HEK293 (cell line): ENCODE data around the gene SPTSSB.

Source experiments
- CTCF ChIA-PET: fragments of 350-600 bp; formaldehyde crosslinking; extraction: SDS; loops from one replicate; lab custom pipeline; 2021; ENCODE audit warnings: antibody characterized with exemption; lab: Yijun Ruan, JAX
- POLR2A ChIA-PET: fragments of 300-600 bp; formaldehyde crosslinking; extraction: SDS; loops from one replicate; lab custom pipeline; 2020; ENCODE audit warnings: antibody characterized with exemption, inconsistent platforms; lab: Yijun Ruan, JAX
- H3K27ac ChIP-seq: fragments of 200-500 bp; sonication (Bioruptor generic); 2 replicates; pipeline ENCODE4 v1.5.1; 2014; ENCODE audit warnings: low read depth, low read length, control low read depth, inconsistent platforms; ENCODE audit errors: extremely low read depth
- H3K36me3 ChIP-seq, 2 experiments: fragments of 200-500 bp in 1 of 2; sonication (Bioruptor generic) in 1 of 2; 1 replicate in 1 of 2; 2 replicates in 1 of 2; pipeline ENCODE4 v1.5.1; 2014 to 2017; ENCODE audit warnings: inconsistent platforms in 2 of 2, low read length in 2 of 2; ENCODE audit not compliant: control insufficient read depth in 2 of 2, insufficient read depth in 1 of 2
- H3K4me1 ChIP-seq: fragments of 200-500 bp; sonication (Bioruptor generic); 2 replicates; pipeline ENCODE4 v1.5.1; 2014; ENCODE audit warnings: mild to moderate bottlenecking, low read length, inconsistent platforms; ENCODE audit not compliant: control insufficient read depth, insufficient read depth
- H3K4me3 ChIP-seq: 2 replicates; pipeline ENCODE4 v1.5.1; 2011; ENCODE audit warnings: low read depth, mild to moderate bottlenecking, control low read depth, low read length, moderate library complexity
- H3K9me3 ChIP-seq: fragments of 200-500 bp; sonication (Bioruptor generic); 2 replicates; pipeline ENCODE4 v1.5.1; 2014; ENCODE audit warnings: low read depth, low read length, inconsistent platforms; ENCODE audit not compliant: control insufficient read depth, insufficient read depth
- EGR2 ChIP-seq: fragments of 450-650 bp; formaldehyde crosslinking; IDR thresholded peaks from 2 replicates; pipeline ENCODE4 v1.5.1; 2016; ENCODE audit warnings: low read depth, missing biosample characterization, missing genetic modification characterization
- KLF8 ChIP-seq: fragments of 450-650 bp; formaldehyde crosslinking; IDR thresholded peaks from 2 replicates; pipeline ENCODE4 v1.5.1; 2016; ENCODE audit warnings: missing biosample characterization, missing genetic modification characterization
- MZF1 ChIP-seq: fragments of 450-650 bp; formaldehyde crosslinking; IDR thresholded peaks from 2 replicates; pipeline ENCODE4 v1.5.1; 2017; ENCODE audit warnings: missing biosample characterization, missing genetic modification characterization, borderline replicate concordance
- OSR2 ChIP-seq: fragments of 450-650 bp; formaldehyde crosslinking; IDR thresholded peaks from 2 replicates; pipeline ENCODE4 v1.5.1; 2016; ENCODE audit warnings: missing biosample characterization, missing genetic modification characterization
- PRDM1 ChIP-seq: fragments of 450-650 bp; formaldehyde crosslinking; IDR thresholded peaks from 2 replicates; pipeline ENCODE4; 2016; ENCODE audit warnings: missing biosample characterization, missing genetic modification characterization
- ZEB2 ChIP-seq: fragments of 450-650 bp; formaldehyde crosslinking; IDR thresholded peaks from 2 replicates; pipeline ENCODE4 v1.5.1; 2016; ENCODE audit warnings: missing biosample characterization, missing genetic modification characterization
- ZNF10 ChIP-seq: fragments of 450-650 bp; formaldehyde crosslinking; IDR thresholded peaks from 2 replicates; pipeline ENCODE4 v1.5.1; 2017; ENCODE audit warnings: missing biosample characterization, missing genetic modification characterization
- ZNF2 ChIP-seq: fragments of 450-650 bp; formaldehyde crosslinking; IDR thresholded peaks from 2 replicates; pipeline ENCODE4 v1.5.1; 2016; ENCODE audit warnings: missing biosample characterization, missing genetic modification characterization
- ZNF292 ChIP-seq: fragments of 450-650 bp; formaldehyde crosslinking; IDR thresholded peaks from 2 replicates; pipeline ENCODE4 v1.5.1; 2016; ENCODE audit warnings: low read depth, missing biosample characterization, missing genetic modification characterization, borderline replicate concordance
- ZNF366 ChIP-seq: fragments of 450-650 bp; formaldehyde crosslinking; conservative IDR thresholded peaks from 2 replicates; pipeline ENCODE4 v1.5.1; 2016; ENCODE audit warnings: missing biosample characterization, missing genetic modification characterization
- ZNF394 ChIP-seq: fragments of 450-650 bp; formaldehyde crosslinking; IDR thresholded peaks from 2 replicates; pipeline ENCODE4 v1.5.1; 2016; ENCODE audit warnings: missing biosample characterization, missing genetic modification characterization, mild to moderate bottlenecking, moderate library complexity, borderline replicate concordance
- ZNF416 ChIP-seq: fragments of 450-650 bp; formaldehyde crosslinking; IDR thresholded peaks from 2 replicates; pipeline ENCODE4 v1.5.1; 2016; ENCODE audit warnings: missing biosample characterization, missing genetic modification characterization
- ZNF558 ChIP-seq: fragments of 450-650 bp; formaldehyde crosslinking; IDR thresholded peaks from 2 replicates; pipeline ENCODE4 v1.5.1; 2016; ENCODE audit warnings: missing biosample characterization, missing genetic modification characterization
- ZNF610 ChIP-seq: fragments of 450-650 bp; formaldehyde crosslinking; IDR thresholded peaks from 2 replicates; pipeline ENCODE4 v1.5.1; 2016; ENCODE audit warnings: missing biosample characterization, missing genetic modification characterization, borderline replicate concordance
- ZNF629 ChIP-seq: fragments of 450-650 bp; formaldehyde crosslinking; IDR thresholded peaks from 2 replicates; pipeline ENCODE4 v1.5.1; 2017; ENCODE audit warnings: missing biosample characterization, missing genetic modification characterization
- TF ChIP-seq, protein P1 (sequence below): fragments of 450-650 bp; formaldehyde crosslinking; IDR thresholded peaks from 2 replicates; pipeline ENCODE4 v1.5.1; 2016; ENCODE audit warnings: missing biosample characterization, missing genetic modification characterization
- TF ChIP-seq, protein P2 (sequence below): fragments of 450-650 bp; formaldehyde crosslinking; IDR thresholded peaks from 2 replicates; pipeline ENCODE4 v1.5.1; 2016; ENCODE audit warnings: missing biosample characterization, missing genetic modification characterization
- TF ChIP-seq, protein P3 (sequence below): fragments of 450-650 bp; formaldehyde crosslinking; IDR thresholded peaks from 2 replicates; pipeline ENCODE4 v1.5.1; 2016; ENCODE audit warnings: missing biosample characterization, missing genetic modification characterization
- TF ChIP-seq, protein P4 (sequence below): fragments of 450-650 bp; formaldehyde crosslinking; IDR thresholded peaks from 2 replicates; pipeline ENCODE4 v1.5.1; 2016; ENCODE audit warnings: missing biosample characterization, missing genetic modification characterization
- TF ChIP-seq, protein P5 (sequence below): fragments of 450-650 bp; formaldehyde crosslinking; IDR thresholded peaks from 2 replicates; pipeline ENCODE4 v1.5.1; 2016; ENCODE audit warnings: missing biosample characterization, missing genetic modification characterization
- TF ChIP-seq, protein P6 (sequence below): fragments of 450-650 bp; formaldehyde crosslinking; IDR thresholded peaks from 2 replicates; pipeline ENCODE4 v1.5.1; 2017; ENCODE audit warnings: missing biosample characterization, missing genetic modification characterization

Gene SPTSSB

DNA sequence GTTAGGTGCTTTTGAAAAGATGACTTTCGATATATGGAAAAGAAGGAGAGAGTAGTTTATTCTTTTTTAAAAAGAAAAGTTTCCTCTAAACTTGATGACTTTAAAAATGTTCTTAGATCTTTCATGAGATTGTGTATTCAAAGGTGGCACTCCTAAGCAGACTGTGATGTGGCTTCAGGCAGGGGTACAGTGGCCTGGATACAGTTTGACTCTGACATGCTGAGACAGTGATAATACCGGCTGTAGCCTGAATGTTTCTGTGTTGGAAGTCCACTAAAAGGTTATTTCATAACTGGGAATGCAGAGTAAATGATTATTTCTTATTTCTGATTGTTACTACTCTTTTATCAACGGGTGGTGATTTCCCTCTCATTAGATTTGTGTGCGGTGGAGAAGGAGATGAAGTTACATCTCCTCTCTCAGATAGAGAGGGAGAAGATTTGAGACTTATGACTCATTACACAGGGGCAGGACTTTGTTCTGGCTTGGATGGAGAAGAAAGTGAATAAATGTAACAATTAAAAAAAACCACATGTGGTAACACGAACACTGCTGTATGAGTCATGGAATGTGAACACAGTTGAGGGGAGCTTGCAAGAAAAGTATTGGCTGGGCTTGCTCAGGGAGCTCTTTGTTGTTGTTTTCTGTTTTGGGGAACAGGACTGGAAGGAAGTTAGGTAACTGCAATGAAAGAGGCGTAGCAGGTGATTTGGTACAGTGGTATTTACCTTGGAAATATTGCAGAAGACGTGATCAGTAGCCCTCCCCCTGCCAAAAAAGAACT lies 21.6 kb downstream of the SPTSSB start:
- CTCF ChIA-PET = no interaction called here
- no peaks in the 10 kb centered on the region for H3K36me3 ChIP-seq
- TF ChIP-seq ZNF394 = no peak
- peak; percentile 55 for TF ChIP-seq ZNF366 (tag by site-specific recombination)
- TF ChIP-seq, protein P1, sequence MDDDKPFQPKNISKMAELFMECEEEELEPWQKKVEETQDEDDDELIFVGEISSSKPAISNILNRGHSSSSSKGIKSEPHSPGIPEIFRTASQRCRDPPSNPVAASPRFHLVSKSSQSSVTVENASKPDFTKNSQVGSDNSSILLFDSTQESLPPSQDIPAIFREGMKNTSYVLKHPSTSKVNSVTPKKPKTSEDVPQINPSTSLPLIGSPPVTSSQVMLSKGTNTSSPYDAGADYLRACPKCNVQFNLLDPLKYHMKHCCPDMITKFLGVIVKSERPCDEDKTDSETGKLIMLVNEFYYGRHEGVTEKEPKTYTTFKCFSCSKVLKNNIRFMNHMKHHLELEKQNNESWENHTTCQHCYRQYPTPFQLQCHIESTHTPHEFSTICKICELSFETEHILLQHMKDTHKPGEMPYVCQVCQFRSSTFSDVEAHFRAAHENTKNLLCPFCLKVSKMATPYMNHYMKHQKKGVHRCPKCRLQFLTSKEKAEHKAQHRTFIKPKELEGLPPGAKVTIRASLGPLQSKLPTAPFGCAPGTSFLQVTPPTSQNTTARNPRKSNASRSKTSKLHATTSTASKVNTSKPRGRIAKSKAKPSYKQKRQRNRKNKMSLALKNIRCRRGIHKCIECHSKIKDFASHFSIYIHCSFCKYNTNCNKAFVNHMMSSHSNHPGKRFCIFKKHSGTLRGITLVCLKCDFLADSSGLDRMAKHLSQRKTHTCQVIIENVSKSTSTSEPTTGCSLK (tag by site-specific recombination) = no peak
- TF ChIP-seq KLF8 (tag by site-specific recombination) = peak; percentile 58; the same call in 1 of the 2 replicates
- TF ChIP-seq, protein P2, sequence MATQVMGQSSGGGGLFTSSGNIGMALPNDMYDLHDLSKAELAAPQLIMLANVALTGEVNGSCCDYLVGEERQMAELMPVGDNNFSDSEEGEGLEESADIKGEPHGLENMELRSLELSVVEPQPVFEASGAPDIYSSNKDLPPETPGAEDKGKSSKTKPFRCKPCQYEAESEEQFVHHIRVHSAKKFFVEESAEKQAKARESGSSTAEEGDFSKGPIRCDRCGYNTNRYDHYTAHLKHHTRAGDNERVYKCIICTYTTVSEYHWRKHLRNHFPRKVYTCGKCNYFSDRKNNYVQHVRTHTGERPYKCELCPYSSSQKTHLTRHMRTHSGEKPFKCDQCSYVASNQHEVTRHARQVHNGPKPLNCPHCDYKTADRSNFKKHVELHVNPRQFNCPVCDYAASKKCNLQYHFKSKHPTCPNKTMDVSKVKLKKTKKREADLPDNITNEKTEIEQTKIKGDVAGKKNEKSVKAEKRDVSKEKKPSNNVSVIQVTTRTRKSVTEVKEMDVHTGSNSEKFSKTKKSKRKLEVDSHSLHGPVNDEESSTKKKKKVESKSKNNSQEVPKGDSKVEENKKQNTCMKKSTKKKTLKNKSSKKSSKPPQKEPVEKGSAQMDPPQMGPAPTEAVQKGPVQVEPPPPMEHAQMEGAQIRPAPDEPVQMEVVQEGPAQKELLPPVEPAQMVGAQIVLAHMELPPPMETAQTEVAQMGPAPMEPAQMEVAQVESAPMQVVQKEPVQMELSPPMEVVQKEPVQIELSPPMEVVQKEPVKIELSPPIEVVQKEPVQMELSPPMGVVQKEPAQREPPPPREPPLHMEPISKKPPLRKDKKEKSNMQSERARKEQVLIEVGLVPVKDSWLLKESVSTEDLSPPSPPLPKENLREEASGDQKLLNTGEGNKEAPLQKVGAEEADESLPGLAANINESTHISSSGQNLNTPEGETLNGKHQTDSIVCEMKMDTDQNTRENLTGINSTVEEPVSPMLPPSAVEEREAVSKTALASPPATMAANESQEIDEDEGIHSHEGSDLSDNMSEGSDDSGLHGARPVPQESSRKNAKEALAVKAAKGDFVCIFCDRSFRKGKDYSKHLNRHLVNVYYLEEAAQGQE (tag by site-specific recombination) = no peak
- TF ChIP-seq ZNF2 (tag by site-specific recombination) = no peak
- TF ChIP-seq MZF1 (tag by site-specific recombination) = peak; percentile 53; the same call in 1 of the 2 replicates
- TF ChIP-seq ZNF292 = no peak
- TF ChIP-seq ZNF416 (tag by site-specific recombination) = no peak
- TF ChIP-seq, protein P3, sequence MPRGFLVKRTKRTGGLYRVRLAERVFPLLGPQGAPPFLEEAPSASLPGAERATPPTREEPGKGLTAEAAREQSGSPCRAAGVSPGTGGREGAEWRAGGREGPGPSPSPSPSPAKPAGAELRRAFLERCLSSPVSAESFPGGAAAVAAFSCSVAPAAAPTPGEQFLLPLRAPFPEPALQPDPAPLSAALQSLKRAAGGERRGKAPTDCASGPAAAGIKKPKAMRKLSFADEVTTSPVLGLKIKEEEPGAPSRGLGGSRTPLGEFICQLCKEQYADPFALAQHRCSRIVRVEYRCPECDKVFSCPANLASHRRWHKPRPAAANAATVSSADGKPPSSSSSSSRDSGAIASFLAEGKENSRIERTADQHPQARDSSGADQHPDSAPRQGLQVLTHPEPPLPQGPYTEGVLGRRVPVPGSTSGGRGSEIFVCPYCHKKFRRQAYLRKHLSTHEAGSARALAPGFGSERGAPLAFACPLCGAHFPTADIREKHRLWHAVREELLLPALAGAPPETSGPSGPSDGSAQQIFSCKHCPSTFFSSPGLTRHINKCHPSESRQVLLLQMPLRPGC (tag by site-specific recombination) = peak; percentile 79
- TF ChIP-seq ZNF629 (tag by site-specific recombination) = peak; percentile 76
- peak; percentile 38; the same call in 1 of the 2 replicates for TF ChIP-seq ZNF10
- TF ChIP-seq, protein P4, sequence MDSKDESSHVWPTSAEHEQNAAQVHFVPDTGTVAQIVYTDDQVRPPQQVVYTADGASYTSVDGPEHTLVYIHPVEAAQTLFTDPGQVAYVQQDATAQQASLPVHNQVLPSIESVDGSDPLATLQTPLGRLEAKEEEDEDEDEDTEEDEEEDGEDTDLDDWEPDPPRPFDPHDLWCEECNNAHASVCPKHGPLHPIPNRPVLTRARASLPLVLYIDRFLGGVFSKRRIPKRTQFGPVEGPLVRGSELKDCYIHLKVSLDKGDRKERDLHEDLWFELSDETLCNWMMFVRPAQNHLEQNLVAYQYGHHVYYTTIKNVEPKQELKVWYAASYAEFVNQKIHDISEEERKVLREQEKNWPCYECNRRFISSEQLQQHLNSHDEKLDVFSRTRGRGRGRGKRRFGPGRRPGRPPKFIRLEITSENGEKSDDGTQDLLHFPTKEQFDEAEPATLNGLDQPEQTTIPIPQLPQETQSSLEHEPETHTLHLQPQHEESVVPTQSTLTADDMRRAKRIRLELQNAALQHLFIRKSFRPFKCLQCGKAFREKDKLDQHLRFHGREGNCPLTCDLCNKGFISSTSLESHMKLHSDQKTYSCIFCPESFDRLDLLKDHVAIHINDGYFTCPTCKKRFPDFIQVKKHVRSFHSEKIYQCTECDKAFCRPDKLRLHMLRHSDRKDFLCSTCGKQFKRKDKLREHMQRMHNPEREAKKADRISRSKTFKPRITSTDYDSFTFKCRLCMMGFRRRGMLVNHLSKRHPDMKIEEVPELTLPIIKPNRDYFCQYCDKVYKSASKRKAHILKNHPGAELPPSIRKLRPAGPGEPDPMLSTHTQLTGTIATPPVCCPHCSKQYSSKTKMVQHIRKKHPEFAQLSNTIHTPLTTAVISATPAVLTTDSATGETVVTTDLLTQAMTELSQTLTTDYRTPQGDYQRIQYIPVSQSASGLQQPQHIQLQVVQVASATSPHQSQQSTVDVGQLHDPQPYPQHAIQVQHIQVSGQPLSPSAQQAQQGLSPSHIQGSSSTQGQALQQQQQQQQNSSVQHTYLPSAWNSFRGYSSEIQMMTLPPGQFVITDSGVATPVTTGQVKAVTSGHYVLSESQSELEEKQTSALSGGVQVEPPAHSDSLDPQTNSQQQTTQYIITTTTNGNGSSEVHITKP (tag by site-specific recombination) = peak; percentile 78
- TF ChIP-seq, protein P5, sequence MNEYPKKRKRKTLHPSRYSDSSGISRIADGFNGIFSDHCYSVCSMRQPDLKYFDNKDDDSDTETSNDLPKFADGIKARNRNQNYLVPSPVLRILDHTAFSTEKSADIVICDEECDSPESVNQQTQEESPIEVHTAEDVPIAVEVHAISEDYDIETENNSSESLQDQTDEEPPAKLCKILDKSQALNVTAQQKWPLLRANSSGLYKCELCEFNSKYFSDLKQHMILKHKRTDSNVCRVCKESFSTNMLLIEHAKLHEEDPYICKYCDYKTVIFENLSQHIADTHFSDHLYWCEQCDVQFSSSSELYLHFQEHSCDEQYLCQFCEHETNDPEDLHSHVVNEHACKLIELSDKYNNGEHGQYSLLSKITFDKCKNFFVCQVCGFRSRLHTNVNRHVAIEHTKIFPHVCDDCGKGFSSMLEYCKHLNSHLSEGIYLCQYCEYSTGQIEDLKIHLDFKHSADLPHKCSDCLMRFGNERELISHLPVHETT = peak; percentile 63; the same call in 1 of the 2 replicates
- TF ChIP-seq ZNF610 (tag by site-specific recombination) = no peak
- peak; percentile 64; the same call in 1 of the 2 replicates for TF ChIP-seq OSR2 (tag by site-specific recombination)
- 0 out of 2 replicates have a peak, but pooled peaks have one; percentile 30 for TF ChIP-seq ZNF558
- no peak for TF ChIP-seq EGR2
- TF ChIP-seq PRDM1 (tag by site-specific recombination) = peak; percentile 82
- TF ChIP-seq ZEB2 (tag by site-specific recombination) = peak; percentile 75
- TF ChIP-seq, protein P6, sequence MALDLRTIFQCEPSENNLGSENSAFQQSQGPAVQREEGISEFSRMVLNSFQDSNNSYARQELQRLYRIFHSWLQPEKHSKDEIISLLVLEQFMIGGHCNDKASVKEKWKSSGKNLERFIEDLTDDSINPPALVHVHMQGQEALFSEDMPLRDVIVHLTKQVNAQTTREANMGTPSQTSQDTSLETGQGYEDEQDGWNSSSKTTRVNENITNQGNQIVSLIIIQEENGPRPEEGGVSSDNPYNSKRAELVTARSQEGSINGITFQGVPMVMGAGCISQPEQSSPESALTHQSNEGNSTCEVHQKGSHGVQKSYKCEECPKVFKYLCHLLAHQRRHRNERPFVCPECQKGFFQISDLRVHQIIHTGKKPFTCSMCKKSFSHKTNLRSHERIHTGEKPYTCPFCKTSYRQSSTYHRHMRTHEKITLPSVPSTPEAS (tag by site-specific recombination) = no peak

More for the DNA sequence above, 21.6 kb downstream of the SPTSSB start:
- POLR2A ChIA-PET = no interaction called here
- Histone ChIP-seq H3K4me1 (peaks cover 7% of the 10 kb centered on the region), H3K27ac (no peak overlapping the region), H3K9me3 (no peaks in the 10 kb centered on the region), H3K4me3 (no peak overlapping the region)
